ENCODE measurements around the gene KIF26B.
"Not testable (repeated sequence)": the region's sequence is repeated elsewhere in the genome, so short reads cannot be mapped to it uniquely, and the experiment has no call there.

The KIF26B gene

GRCh38 chr1:245325922-245326795 lies 171.4 kb downstream of the KIF26B start:
- DNase-seq (ENCODE audit: low read depth in 2 of 2) = no peak

- DNase-seq (ENCODE audit: low read depth in 2 of 2) = no peak
Observed at GRCh38 chr1:245327360-245327759, 172.6 kb downstream of the KIF26B start.

GRCh38 chr1:245327842-245328241 lies 173.1 kb downstream of the KIF26B start:
- DNase-seq (ENCODE audit: low read depth in 2 of 2) = no peak

GRCh38 chr1:245330951-245331350 lies 176.2 kb downstream of the KIF26B start:
- DNase-seq (ENCODE audit: low read depth in 2 of 2) = no peak

GRCh38 chr1:245332085-245332484 lies 177.3 kb downstream of the KIF26B start:
- DNase-seq (ENCODE audit: low read depth in 2 of 2) = no peak

- DNase-seq (ENCODE audit: low read depth in 2 of 2) = no peak
Observed at GRCh38 chr1:245332513-245332912, 177.7 kb downstream of the KIF26B start.

GRCh38 chr1:245334235-245334634 lies 179.4 kb downstream of the KIF26B start:
- DNase-seq (ENCODE audit: low read depth in 2 of 2) = no peak

GRCh38 chr1:245334827-245335490 lies 180.2 kb downstream of the KIF26B start:
- no peak for DNase-seq (ENCODE audit: low read depth in 2 of 2)

GRCh38 chr1:245335684-245336083 lies 180.9 kb downstream of the KIF26B start:
- DNase-seq (ENCODE audit: low read depth in 2 of 2) = not testable (repeated sequence)

GRCh38 chr1:245336149-245336983 lies 181.6 kb downstream of the KIF26B start:
- DNase-seq (ENCODE audit: low read depth in 2 of 2) = no peak

GRCh38 chr1:245336984-245337355 lies 182.2 kb downstream of the KIF26B start:
- not testable (repeated sequence) for DNase-seq (ENCODE audit: low read depth in 2 of 2)

- DNase-seq (ENCODE audit: low read depth in 2 of 2) = no peak
Observed at GRCh38 chr1:245337829-245338484, 183.2 kb downstream of the KIF26B start.

- no peak for DNase-seq (ENCODE audit: low read depth in 2 of 2)
Observed at GRCh38 chr1:245338485-245338877, 183.7 kb downstream of the KIF26B start.

GRCh38 chr1:245341743-245342142 lies 187.0 kb downstream of the KIF26B start:
- DNase-seq (ENCODE audit: low read depth in 2 of 2) = no peak

- no peak for DNase-seq (ENCODE audit: low read depth in 2 of 2)
Observed at GRCh38 chr1:245345191-245345884, 190.6 kb downstream of the KIF26B start.

GRCh38 chr1:245348626-245349025 lies 193.8 kb downstream of the KIF26B start:
- DNase-seq (ENCODE audit: low read depth in 2 of 2) = no peak

GRCh38 chr1:245353411-245353810 lies 198.6 kb downstream of the KIF26B start:
- DNase-seq (ENCODE audit: low read depth in 2 of 2) = no peak

- DNase-seq (ENCODE audit: low read depth in 2 of 2) = no peak
Observed at GRCh38 chr1:245353915-245354775, 199.4 kb downstream of the KIF26B start.

- not testable (repeated sequence) for DNase-seq (ENCODE audit: low read depth in 2 of 2)
Observed at GRCh38 chr1:245355851-245356630, 201.3 kb downstream of the KIF26B start.

Measured in stimulated activated CD8-positive, alpha-beta memory T cell treated with anti-CD3 and anti-CD28 coated beads, Interleukin-15, amount 100 ng/mL, for 4 hours (primary cell).